ENCODE results near the gene ECI1.
A peak's percentile ranks its signal among the peaks of the same experiment; 100 is the strongest.

The ECI1 gene

GRCh38 chr16:2237493-2238149, 13.8 kb downstream of the ECI1 start:
- Histone ChIP-seq H3K4me2 (ENCODE audit: insufficient read depth, low read length, poor library complexity, severe bottlenecking) (peak overlapping the region; percentile 77), H3K27ac (replicated peaks; ENCODE audit: low read length) (no peak overlapping the region), H2AFZ (ENCODE audit: low read length) (no peak overlapping the region), H3K18ac (ENCODE audit: low read length) (peak overlapping the region; percentile 85), H3K14ac (ENCODE audit: low read length) (peak overlapping the region; percentile 89), H3K4ac (ENCODE audit: low read length) (peak overlapping the region; percentile 53), H3K4me1 (ENCODE audit: control insufficient read depth in 2 of 2, insufficient read depth in 1 of 2, low read depth in 1 of 2, low read length in 2 of 2) (peaks cover 0 to 16% of the 10 kb centered on the region in 2 donors), H3K23ac (ENCODE audit: low read depth, low read length, poor library complexity) (peak overlapping the region; percentile 93), H3K4me3 (ENCODE audit: low read length in 2 of 2) (no peak overlapping the region), H3K36me3 (replicated peaks in 1 of 2; ENCODE audit: control insufficient read depth in 2 of 2, insufficient read depth in 2 of 2, low read length in 2 of 2) (peaks cover 27 to 72% of the 10 kb centered on the region in 2 donors), H3K9me3 (replicated peaks in 1 of 2; ENCODE audit: control insufficient read depth in 2 of 2, insufficient read depth in 1 of 2, low read depth in 1 of 2, low read length in 2 of 2) (peaks cover 0 to 1% of the 10 kb centered on the region in 2 donors), H4K91ac (ENCODE audit: low read depth, low read length, poor library complexity) (no peak overlapping the region), H2BK12ac (ENCODE audit: low read length) (peak overlapping the region; percentile 41), H2BK120ac (ENCODE audit: low read depth, low read length) (no peak overlapping the region), H3K27me3 (ENCODE audit: control insufficient read depth in 3 of 3, insufficient read depth in 3 of 3, low read depth in 1 of 3, low read length in 3 of 3) (peaks cover 0 to 22% (median 7%) of the 10 kb centered on the region in 3 experiments), H4K8ac (ENCODE audit: low read depth, low read length) (peak overlapping the region; percentile 48), H2BK15ac (ENCODE audit: low read length) (no peak overlapping the region), H2AK5ac (ENCODE audit: low read depth, low read length) (peak overlapping the region; percentile 84), H2BK5ac (ENCODE audit: low read length) (peak overlapping the region; percentile 53), H3K79me1 (ENCODE audit: low read depth, low read length) (peaks cover 10% of the 10 kb centered on the region), H3K9ac (ENCODE audit: low read depth, low read length, poor library complexity) (peak overlapping the region; percentile 77)
- WGBS, 2 donors (ENCODE audit: extremely low coverage in 2 of 2, insufficient read length in 2 of 2, insufficient replicate concordance in 1 of 2), result no CpG with 5 or more reads among the region's 65 CpGs
- DNase-seq (ENCODE audit: low spot score), result no peak

- H4K8ac ChIP-seq (ENCODE audit: low read depth, low read length), result no peak overlapping the region
- H2BK5ac ChIP-seq (ENCODE audit: low read length), result no peak overlapping the region
- peak overlapping the region in 1 of 2 donors; percentile 67 for H3K4me3 ChIP-seq (ENCODE audit: low read length in 2 of 2)
- peaks cover 24 to 72% of the 10 kb centered on the region in 2 donors for H3K36me3 ChIP-seq (replicated peaks in 1 of 2; ENCODE audit: control insufficient read depth in 2 of 2, insufficient read depth in 2 of 2, low read length in 2 of 2)
- H2BK15ac ChIP-seq (ENCODE audit: low read length), result no peak overlapping the region
- H3K27me3 ChIP-seq (ENCODE audit: control insufficient read depth in 3 of 3, insufficient read depth in 3 of 3, low read depth in 1 of 3, low read length in 3 of 3), result peaks cover 0 to 22% (median 7%) of the 10 kb centered on the region in 3 experiments
- DNase-seq (ENCODE audit: low spot score), result no peak
- H3K18ac ChIP-seq (ENCODE audit: low read length), result peak overlapping the region; percentile 90
- no peak overlapping the region for H2BK12ac ChIP-seq (ENCODE audit: low read length)
- H3K27ac ChIP-seq (replicated peaks; ENCODE audit: low read length), result no peak overlapping the region
- H3K23ac ChIP-seq (ENCODE audit: low read depth, low read length, poor library complexity), result peak overlapping the region; percentile 65
- H2AK5ac ChIP-seq (ENCODE audit: low read depth, low read length), result peak overlapping the region; percentile 95
- no peak overlapping the region for H2BK120ac ChIP-seq (ENCODE audit: low read depth, low read length)
- peak overlapping the region; percentile 89 for H3K14ac ChIP-seq (ENCODE audit: low read length)
- H2AFZ ChIP-seq (ENCODE audit: low read length), result no peak overlapping the region
- H3K9ac ChIP-seq (ENCODE audit: low read depth, low read length, poor library complexity), result no peak overlapping the region
- H3K4me2 ChIP-seq (ENCODE audit: insufficient read depth, low read length, poor library complexity, severe bottlenecking), result peak overlapping the region; percentile 77
- no CpG with 5 or more reads among the region's 40 CpGs for WGBS, 2 donors (ENCODE audit: extremely low coverage in 2 of 2, insufficient read length in 2 of 2, insufficient replicate concordance in 1 of 2)
- H3K4ac ChIP-seq (ENCODE audit: low read length), result no peak overlapping the region
- peaks cover 10% of the 10 kb centered on the region for H3K79me1 ChIP-seq (ENCODE audit: low read depth, low read length)
- H3K4me1 ChIP-seq (ENCODE audit: control insufficient read depth in 2 of 2, insufficient read depth in 1 of 2, low read depth in 1 of 2, low read length in 2 of 2), result peaks cover 0 to 16% of the 10 kb centered on the region in 2 donors
- H4K91ac ChIP-seq (ENCODE audit: low read depth, low read length, poor library complexity), result no peak overlapping the region
- peaks cover 0 to 1% of the 10 kb centered on the region in 2 donors for H3K9me3 ChIP-seq (replicated peaks in 1 of 2; ENCODE audit: control insufficient read depth in 2 of 2, insufficient read depth in 1 of 2, low read depth in 1 of 2, low read length in 2 of 2)
Measured at GRCh38 chr16:2237102-2237482, 14.3 kb downstream of the ECI1 start.

- peak within 1 kb of the TSS; percentile 80 for H3K23ac ChIP-seq (ENCODE audit: low read depth, low read length, poor library complexity)
- WGBS, 2 donors (ENCODE audit: extremely low coverage in 2 of 2, insufficient read length in 2 of 2, insufficient replicate concordance in 1 of 2), result no CpG with 5 or more reads among the region's 64 CpGs
- H3K27me3 ChIP-seq (ENCODE audit: control insufficient read depth in 3 of 3, insufficient read depth in 3 of 3, low read depth in 1 of 3, low read length in 3 of 3), result peaks cover 0 to 22% (median 7%) of the 10 kb centered on the region in 3 experiments
- H3K9ac ChIP-seq (ENCODE audit: low read depth, low read length, poor library complexity), result peak within 1 kb of the TSS; percentile 72
- H3K9me3 ChIP-seq (replicated peaks in 1 of 2; ENCODE audit: control insufficient read depth in 2 of 2, insufficient read depth in 1 of 2, low read depth in 1 of 2, low read length in 2 of 2), result peaks cover 0 to 1% of the 10 kb centered on the region in 2 donors
- peak within 1 kb of the TSS; percentile 66 for H3K4ac ChIP-seq (ENCODE audit: low read length)
- no peak within 1 kb of the TSS for H2BK120ac ChIP-seq (ENCODE audit: low read depth, low read length)
- H2BK15ac ChIP-seq (ENCODE audit: low read length), result no peak within 1 kb of the TSS
- no peak within 1 kb of the TSS for H2AFZ ChIP-seq (ENCODE audit: low read length)
- peak within 1 kb of the TSS; percentile 90 for H3K18ac ChIP-seq (ENCODE audit: low read length)
- H3K79me1 ChIP-seq (ENCODE audit: low read depth, low read length), result peaks cover 10% of the 10 kb centered on the region
- peak within 1 kb of the TSS; percentile 95 for H2AK5ac ChIP-seq (ENCODE audit: low read depth, low read length)
- H4K91ac ChIP-seq (ENCODE audit: low read depth, low read length, poor library complexity), result peak within 1 kb of the TSS; percentile 30
- H3K4me1 ChIP-seq (ENCODE audit: control insufficient read depth in 2 of 2, insufficient read depth in 1 of 2, low read depth in 1 of 2, low read length in 2 of 2), result peaks cover 0 to 16% of the 10 kb centered on the region in 2 donors
- H3K27ac ChIP-seq (replicated peaks; ENCODE audit: low read length), result no peak within 1 kb of the TSS
- peak; percentile 43 for DNase-seq (ENCODE audit: low spot score)
- peak within 1 kb of the TSS; percentile 82 for H2BK5ac ChIP-seq (ENCODE audit: low read length)
- peaks cover 27 to 77% of the 10 kb centered on the region in 2 donors for H3K36me3 ChIP-seq (replicated peaks in 1 of 2; ENCODE audit: control insufficient read depth in 2 of 2, insufficient read depth in 2 of 2, low read length in 2 of 2)
- H3K4me3 ChIP-seq (ENCODE audit: low read length in 2 of 2), result peak within 1 kb of the TSS in 1 of 2 donors; percentile 67
- H4K8ac ChIP-seq (ENCODE audit: low read depth, low read length), result peak within 1 kb of the TSS; percentile 3
- H2BK12ac ChIP-seq (ENCODE audit: low read length), result peak within 1 kb of the TSS; percentile 46
- peak within 1 kb of the TSS; percentile 56 for H3K14ac ChIP-seq (ENCODE audit: low read length)
- peak within 1 kb of the TSS; percentile 77 for H3K4me2 ChIP-seq (ENCODE audit: insufficient read depth, low read length, poor library complexity, severe bottlenecking)
Measured at GRCh38 chr16:2236337-2237101, 14.9 kb downstream of the ECI1 start, which contains the start of gene DNASE1L2. TSS of gene DNASE1L2 (plus strand) at chr16:2236444. CDS start at chr16:2236817, 373 bp downstream.

Measured in neuronal stem cell (in vitro differentiated cells).